PFSK-1 (cell line): Measurements from ENCODE around the gene PRPH2.

Source experiments
- POLR2AphosphoS5 ChIP-seq: IDR thresholded peaks from 2 replicates; pipeline ENCODE4 v1.6.1; 2012; ENCODE audit warnings: low read depth, mild to moderate bottlenecking, control low read depth, low read length, moderate library complexity
- SIN3A ChIP-seq: IDR thresholded peaks from 2 replicates; pipeline ENCODE4 v1.6.1; 2012; ENCODE audit warnings: mild to moderate bottlenecking, low read length, moderate library complexity, borderline replicate concordance; ENCODE audit not compliant: insufficient read depth
- TAF1 ChIP-seq: IDR thresholded peaks from 2 replicates; pipeline ENCODE4 v1.6.1; 2012; ENCODE audit warnings: low read length, control low read depth, borderline replicate concordance; ENCODE audit not compliant: insufficient read depth
- TF ChIP-seq, protein P1 (sequence below), 2 experiments: IDR thresholded peaks; 2 replicates each; pipeline versions ENCODE4 v1.6.1 to v1.8.0; 2011 to 2012; ENCODE audit warnings: low read depth in 2 of 2, low read length in 2 of 2, control low read depth in 1 of 2, inconsistent platforms in 1 of 2, mild to moderate bottlenecking in 1 of 2, moderate library complexity in 1 of 2; ENCODE audit not compliant: insufficient read depth in 1 of 2

GRCh38 chr6:42693725-42694323 lies 28.6 kb downstream of the PRPH2 start:
- TF ChIP-seq POLR2AphosphoS5 (no peak), TAF1 (no peak), SIN3A (no peak)
- TF ChIP-seq, protein P1, sequence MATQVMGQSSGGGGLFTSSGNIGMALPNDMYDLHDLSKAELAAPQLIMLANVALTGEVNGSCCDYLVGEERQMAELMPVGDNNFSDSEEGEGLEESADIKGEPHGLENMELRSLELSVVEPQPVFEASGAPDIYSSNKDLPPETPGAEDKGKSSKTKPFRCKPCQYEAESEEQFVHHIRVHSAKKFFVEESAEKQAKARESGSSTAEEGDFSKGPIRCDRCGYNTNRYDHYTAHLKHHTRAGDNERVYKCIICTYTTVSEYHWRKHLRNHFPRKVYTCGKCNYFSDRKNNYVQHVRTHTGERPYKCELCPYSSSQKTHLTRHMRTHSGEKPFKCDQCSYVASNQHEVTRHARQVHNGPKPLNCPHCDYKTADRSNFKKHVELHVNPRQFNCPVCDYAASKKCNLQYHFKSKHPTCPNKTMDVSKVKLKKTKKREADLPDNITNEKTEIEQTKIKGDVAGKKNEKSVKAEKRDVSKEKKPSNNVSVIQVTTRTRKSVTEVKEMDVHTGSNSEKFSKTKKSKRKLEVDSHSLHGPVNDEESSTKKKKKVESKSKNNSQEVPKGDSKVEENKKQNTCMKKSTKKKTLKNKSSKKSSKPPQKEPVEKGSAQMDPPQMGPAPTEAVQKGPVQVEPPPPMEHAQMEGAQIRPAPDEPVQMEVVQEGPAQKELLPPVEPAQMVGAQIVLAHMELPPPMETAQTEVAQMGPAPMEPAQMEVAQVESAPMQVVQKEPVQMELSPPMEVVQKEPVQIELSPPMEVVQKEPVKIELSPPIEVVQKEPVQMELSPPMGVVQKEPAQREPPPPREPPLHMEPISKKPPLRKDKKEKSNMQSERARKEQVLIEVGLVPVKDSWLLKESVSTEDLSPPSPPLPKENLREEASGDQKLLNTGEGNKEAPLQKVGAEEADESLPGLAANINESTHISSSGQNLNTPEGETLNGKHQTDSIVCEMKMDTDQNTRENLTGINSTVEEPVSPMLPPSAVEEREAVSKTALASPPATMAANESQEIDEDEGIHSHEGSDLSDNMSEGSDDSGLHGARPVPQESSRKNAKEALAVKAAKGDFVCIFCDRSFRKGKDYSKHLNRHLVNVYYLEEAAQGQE (IDR thresholded peaks at IDR 0.05; ENCODE audit: insufficient read depth in 1 of 2, low read depth in 2 of 2, low read length in 2 of 2), result no peak
